D721Med (cell line): ENCODE measurements around the gene KCTD6.

Experiments
- DNase-seq: peaks from one replicate; pipeline ENCODE4 v3.0.0; 2011; ENCODE audit warnings: low spot score; ENCODE audit not compliant: insufficient read length
- FAIRE-seq: peaks from 2 replicates; lab custom pipeline; 2011; peaks lifted over from hg19 to GRCh38; lab: Jason Lieb, UNC
- TF ChIP-seq, protein P1 (sequence below): IDR thresholded peaks from 2 replicates; pipeline ENCODE4 v1.5.1; 2012; ENCODE audit warnings: mild to moderate bottlenecking, control low read depth; ENCODE audit not compliant: insufficient read depth; ENCODE audit errors: missing control alignments

The KCTD6 gene

DNA sequence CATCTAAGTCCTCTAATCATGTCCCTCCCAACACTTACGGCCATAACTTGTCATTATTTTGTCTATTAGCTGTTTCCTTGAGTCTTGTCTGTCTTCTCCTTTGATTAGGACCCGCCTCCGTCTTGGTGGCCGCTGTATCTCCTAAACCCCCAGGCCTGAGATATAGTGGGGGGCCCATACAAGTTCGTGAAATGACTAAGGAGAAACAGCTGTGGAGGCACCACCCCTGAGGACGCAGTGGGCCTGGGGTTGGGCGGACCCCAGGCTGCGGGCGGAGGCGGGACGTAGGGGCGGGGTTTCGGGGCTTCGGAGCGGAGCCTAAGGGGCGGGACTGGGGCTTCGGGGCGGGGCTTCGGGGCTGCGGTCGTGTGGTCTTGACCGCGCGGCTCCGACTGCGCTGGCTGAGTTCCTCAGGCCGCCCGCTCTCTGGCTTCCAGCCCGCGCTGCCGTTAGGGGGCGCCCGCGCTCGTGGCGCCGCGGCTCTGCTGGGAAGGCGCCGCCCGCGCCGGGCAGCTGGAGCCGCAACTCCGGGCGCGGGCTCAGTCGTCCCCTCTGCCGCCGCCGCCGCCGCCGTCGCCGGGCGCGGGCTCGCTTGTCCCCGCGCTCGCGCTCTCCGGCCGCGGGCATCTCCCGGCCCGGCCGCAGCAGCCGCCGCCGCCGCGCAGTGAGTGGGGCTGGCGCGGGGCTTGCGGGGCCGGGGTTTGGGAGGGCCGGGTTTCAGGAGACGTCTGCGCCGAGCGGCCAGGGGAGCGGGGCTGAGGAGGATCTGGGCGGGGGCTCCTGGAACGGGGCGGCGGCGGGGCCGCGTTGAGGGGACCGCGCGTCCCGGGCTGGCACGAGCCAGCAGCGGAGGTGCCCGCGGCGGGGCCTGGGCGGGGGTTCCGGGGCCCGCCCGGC, at the start of gene KCTD6:
Gene KCTD6 (plus strand): TSS at position 591 of the 897 bp plus-strand sequence. CDS start 6,660 bp downstream, outside the sequence.
- FAIRE-seq (no peak), DNase-seq (peak; percentile 63)
- TF ChIP-seq, protein P1, sequence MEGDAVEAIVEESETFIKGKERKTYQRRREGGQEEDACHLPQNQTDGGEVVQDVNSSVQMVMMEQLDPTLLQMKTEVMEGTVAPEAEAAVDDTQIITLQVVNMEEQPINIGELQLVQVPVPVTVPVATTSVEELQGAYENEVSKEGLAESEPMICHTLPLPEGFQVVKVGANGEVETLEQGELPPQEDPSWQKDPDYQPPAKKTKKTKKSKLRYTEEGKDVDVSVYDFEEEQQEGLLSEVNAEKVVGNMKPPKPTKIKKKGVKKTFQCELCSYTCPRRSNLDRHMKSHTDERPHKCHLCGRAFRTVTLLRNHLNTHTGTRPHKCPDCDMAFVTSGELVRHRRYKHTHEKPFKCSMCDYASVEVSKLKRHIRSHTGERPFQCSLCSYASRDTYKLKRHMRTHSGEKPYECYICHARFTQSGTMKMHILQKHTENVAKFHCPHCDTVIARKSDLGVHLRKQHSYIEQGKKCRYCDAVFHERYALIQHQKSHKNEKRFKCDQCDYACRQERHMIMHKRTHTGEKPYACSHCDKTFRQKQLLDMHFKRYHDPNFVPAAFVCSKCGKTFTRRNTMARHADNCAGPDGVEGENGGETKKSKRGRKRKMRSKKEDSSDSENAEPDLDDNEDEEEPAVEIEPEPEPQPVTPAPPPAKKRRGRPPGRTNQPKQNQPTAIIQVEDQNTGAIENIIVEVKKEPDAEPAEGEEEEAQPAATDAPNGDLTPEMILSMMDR: peak; percentile 72

DNA sequence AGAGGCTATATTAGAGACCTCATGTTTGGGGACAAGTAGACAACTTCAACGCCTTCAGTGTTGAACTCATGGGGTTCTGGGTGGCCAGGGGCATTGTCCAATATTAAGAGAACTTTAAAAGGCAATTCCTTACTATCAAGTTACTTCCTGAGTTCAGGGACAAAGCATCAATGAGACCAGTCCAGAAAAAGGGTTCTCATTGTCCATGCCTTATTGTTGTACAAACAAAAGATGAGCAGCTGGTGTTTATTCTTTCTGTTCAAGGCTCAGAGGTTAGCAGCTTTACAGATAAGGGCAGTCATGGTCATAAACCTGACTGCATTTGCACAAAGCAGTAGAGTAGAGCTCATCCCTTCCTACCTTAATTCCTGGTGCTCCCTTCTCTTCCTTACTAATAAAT, 39.7 kb upstream of the KCTD6 start:
- TF ChIP-seq, protein P1: no peak
- no peak for FAIRE-seq
- DNase-seq: no peak

DNA sequence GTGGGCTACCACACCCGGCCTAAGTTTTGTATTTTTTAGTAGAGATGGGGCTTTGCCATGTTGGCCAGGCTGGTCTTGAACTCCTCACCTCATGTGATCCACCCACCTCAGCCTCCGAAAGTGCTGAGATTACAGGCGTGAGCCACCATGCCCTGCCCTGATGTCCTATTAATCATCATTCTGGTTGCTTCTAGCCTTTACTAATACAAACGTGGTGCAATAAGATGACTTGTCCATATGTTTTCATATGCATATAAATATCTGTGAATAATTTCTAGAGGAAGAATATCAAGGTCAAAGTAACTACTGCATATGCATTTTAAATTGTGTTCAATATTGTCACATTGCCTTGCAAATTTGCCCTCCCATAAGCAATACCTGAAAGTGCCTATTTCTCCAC, 32.7 kb upstream of the KCTD6 start:
- no peak for FAIRE-seq
- TF ChIP-seq, protein P1: no peak

DNA sequence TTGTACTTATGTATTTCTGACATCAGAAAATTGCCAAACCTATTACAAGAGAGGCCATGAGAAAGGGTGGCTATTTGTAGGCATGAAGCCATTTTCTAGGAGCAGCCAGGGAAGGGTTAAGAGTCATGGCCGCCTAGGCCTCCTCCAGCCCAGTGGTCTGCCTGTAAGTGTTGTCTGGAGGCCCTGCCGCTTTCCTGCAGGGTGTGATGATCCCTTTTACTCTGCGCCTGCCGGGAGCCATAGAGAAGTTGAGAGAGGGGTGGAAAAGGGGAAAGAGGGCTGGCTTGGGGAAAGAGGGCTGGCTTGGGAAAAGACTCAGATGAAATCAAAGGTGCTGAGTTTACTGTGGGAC, 29.1 kb upstream of the KCTD6 start:
- TF ChIP-seq, protein P1: no peak
- DNase-seq: no peak
- no peak for FAIRE-seq

More for the DNA sequence above, 32.7 kb upstream of the KCTD6 start:
- no peak for DNase-seq

DNA sequence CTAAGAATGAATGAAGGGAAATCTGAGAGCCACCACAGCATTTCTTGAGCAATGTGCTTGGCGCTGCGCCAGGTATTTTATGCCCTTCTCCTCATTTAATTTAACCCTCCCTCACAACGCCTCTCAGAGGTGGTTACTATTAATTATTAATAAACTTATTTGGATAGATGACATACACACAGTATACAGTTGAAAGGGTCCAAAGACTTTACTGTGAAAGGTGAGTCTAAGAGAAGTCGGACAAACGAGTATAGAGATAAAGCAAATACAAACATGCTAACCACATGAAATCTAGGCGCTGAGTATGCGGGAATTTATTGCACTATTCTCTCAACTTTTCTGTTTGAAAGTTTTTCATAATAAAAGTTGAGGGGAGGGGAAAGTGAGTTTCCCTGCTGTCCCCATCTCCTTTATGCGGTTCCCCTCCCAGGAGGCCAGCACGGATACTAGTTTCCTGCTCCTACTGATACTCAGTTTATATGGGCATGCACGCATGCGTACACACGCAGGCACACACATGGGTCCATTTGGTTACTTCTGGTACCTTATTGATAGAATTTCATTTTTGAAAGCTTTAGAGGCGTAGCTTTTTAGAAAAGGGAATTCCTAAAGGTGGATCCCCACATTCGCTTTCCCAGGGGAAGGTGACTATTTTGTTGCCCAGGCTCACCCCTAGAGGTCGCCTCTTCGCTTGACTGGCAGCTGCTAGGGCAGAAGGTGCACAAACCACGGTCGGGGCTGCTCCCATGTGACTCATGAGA, 28.5 kb upstream of the KCTD6 start:
- FAIRE-seq (no peak), DNase-seq (peak; percentile 59)

DNA sequence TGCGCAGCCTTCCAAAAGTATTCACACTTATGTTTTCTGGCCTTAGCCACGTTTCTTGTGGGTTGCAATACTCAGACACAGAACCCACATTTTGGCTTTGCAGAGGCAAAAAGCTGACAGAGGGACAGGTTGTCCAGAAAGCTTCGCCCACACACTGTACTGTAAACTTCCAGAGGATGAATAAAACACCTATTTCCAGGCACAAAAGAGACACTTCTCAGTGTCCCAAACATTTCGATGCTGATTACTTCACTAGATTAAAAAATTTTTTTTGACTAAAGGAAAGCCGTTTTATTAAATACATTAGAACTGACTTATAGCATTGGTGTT, 28.0 kb upstream of the KCTD6 start:
- TF ChIP-seq, protein P1: no peak
- DNase-seq (no peak), FAIRE-seq (no peak)

More for the DNA sequence above, 28.5 kb upstream of the KCTD6 start:
- TF ChIP-seq, protein P1: peak; percentile 73
